ENCODE measurements around the gene CRABP2.

The CRABP2 gene

GRCh38 chr1:156708218-156708661, 2.9 kb upstream of the CRABP2 start:
- no peak for DNase-seq

GRCh38 chr1:156707417-156708217, 2.2 kb upstream of the CRABP2 start:
- DNase-seq, result no peak

- no peak for DNase-seq
Measured at GRCh38 chr1:156706657-156707416, 1.5 kb upstream of the CRABP2 start.

GRCh38 chr1:156705918-156706656, 704 bp upstream of the CRABP2 start:
- no peak for DNase-seq

GRCh38 chr1:156704930-156705320, 458 bp downstream of the CRABP2 start:
- no peak for DNase-seq

- no peak for DNase-seq
Measured at GRCh38 chr1:156704166-156704711, 1.1 kb downstream of the CRABP2 start.

- no peak for DNase-seq
Measured at GRCh38 chr1:156703741-156704140, 1.6 kb downstream of the CRABP2 start.

- DNase-seq, result no peak
Measured at GRCh38 chr1:156703336-156703735, 2.0 kb downstream of the CRABP2 start.

GRCh38 chr1:156700736-156701531, 4.4 kb downstream of the CRABP2 start:
- no peak for DNase-seq

GRCh38 chr1:156698995-156699394, 6.4 kb downstream of the CRABP2 start:
- DNase-seq, result no peak

- no peak for DNase-seq
Measured at GRCh38 chr1:156697481-156697880, 7.9 kb downstream of the CRABP2 start.

GRCh38 chr1:156696755-156697154, 8.6 kb downstream of the CRABP2 start:
- no peak for DNase-seq

GRCh38 chr1:156694690-156694962, 10.8 kb downstream of the CRABP2 start:
- DNase-seq, result no peak

- no peak for DNase-seq
Measured at GRCh38 chr1:156693848-156694689, 11.3 kb downstream of the CRABP2 start.

GRCh38 chr1:156692925-156693847, 12.2 kb downstream of the CRABP2 start:
- no peak for DNase-seq

GRCh38 chr1:156692441-156692924, 12.9 kb downstream of the CRABP2 start:
- DNase-seq, result no peak

GRCh38 chr1:156691665-156692440, 13.5 kb downstream of the CRABP2 start:
- DNase-seq, result no peak

GRCh38 chr1:156691191-156691590, 14.2 kb downstream of the CRABP2 start:
- no peak for DNase-seq

GRCh38 chr1:156690675-156691036, 14.7 kb downstream of the CRABP2 start:
- DNase-seq, result no peak

Measured in NCI-H524 treated with DMSO at 0.1 percent for 48 hours (cell line).